Measurements from ENCODE around the gene SEPTIN14. TPM values are rescaled to one million over a fixed set of nuclear protein-coding genes. Genes with fewer than 3 reads are reported as not detected.
"Not testable (repeated sequence)": the region's sequence is repeated elsewhere in the genome, so short reads cannot be mapped to it uniquely, and the experiment has no call there.

The SEPTIN14 gene
- total RNA-seq, 3 donors from 2014 or later: not detected

DNA sequence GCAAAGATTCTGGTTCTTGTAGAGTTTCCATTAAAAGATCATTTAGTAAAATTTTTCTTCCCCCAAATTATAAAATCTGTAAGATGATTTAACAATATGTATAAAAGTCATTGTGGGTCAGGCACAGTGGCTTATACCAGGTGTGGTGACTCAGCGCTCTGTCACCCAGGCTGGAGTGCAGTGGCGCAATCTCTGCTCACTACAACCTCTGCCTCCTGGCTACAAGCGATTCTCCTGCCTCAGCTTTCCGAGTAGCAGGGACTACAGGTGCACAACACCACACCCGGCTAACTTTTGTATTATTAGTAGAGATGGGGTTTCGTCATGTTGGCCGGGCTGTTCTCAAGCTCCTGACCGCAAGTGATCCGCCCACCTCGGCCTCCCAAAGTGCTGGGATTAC lies 68.0 kb downstream of the SEPTIN14 start:
- no peak for DNase-seq (ENCODE audit: low spot score in 2 of 2)
- Histone ChIP-seq H3K4me1 (no peaks in the 10 kb centered on the region), H3K4me3 (no peak overlapping the region), H3K27ac (no peak overlapping the region), H3K9me3 (peaks cover 18 to 21% of the 10 kb centered on the region in 2 donors), H3K36me3 (no peaks in the 10 kb centered on the region), H3K27me3 (no peaks in the 10 kb centered on the region)
- TF ChIP-seq POLR2AphosphoS5 (IDR thresholded peaks at IDR 0.05): no peak
- TF ChIP-seq, protein P1, sequence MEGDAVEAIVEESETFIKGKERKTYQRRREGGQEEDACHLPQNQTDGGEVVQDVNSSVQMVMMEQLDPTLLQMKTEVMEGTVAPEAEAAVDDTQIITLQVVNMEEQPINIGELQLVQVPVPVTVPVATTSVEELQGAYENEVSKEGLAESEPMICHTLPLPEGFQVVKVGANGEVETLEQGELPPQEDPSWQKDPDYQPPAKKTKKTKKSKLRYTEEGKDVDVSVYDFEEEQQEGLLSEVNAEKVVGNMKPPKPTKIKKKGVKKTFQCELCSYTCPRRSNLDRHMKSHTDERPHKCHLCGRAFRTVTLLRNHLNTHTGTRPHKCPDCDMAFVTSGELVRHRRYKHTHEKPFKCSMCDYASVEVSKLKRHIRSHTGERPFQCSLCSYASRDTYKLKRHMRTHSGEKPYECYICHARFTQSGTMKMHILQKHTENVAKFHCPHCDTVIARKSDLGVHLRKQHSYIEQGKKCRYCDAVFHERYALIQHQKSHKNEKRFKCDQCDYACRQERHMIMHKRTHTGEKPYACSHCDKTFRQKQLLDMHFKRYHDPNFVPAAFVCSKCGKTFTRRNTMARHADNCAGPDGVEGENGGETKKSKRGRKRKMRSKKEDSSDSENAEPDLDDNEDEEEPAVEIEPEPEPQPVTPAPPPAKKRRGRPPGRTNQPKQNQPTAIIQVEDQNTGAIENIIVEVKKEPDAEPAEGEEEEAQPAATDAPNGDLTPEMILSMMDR (IDR thresholded peaks at IDR 0.05): no peak
- intact Hi-C loops (cut with DNase I; ENCODE audit: low total_unique reads): no loop called here

DNA sequence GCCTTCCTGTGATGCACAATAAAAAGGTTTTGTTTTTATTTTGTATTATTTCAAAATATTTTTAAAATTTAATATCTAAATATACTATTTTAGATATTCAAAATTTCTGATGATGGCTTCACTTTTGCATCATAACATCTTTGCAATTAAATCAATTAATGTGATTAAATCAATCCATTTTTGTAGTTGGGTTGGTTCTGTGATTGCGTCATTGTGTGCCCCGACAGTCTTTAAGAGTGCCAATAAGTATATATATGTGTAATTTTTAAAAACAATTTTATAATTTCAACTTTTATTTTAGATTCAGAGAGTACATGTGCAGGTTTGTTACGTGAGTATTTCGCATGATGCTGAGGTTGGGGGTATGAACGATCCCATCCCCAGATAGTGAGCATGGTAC lies 70.5 kb downstream of the SEPTIN14 start:
- H3K4me3 ChIP-seq: no peak overlapping the region
- DNase-seq (ENCODE audit: low spot score in 2 of 2): no peak
- H3K27ac ChIP-seq: no peak overlapping the region
- H3K9me3 ChIP-seq: peaks cover 5% of the 10 kb centered on the region in 2 donors
- TF ChIP-seq POLR2A (IDR thresholded peaks at IDR 0.05) (no peak), POLR2AphosphoS5 (IDR thresholded peaks at IDR 0.05) (no peak)
- TF ChIP-seq, protein P1 (IDR thresholded peaks at IDR 0.05): no peak
- intact Hi-C loops (cut with DNase I; ENCODE audit: low total_unique reads): no loop called here
- H3K36me3 ChIP-seq: no peaks in the 10 kb centered on the region
- no peaks in the 10 kb centered on the region for H3K4me1 ChIP-seq
- H3K27me3 ChIP-seq: no peaks in the 10 kb centered on the region

GRCh38 chr7:55787796-55788195 lies 74.8 kb downstream of the SEPTIN14 start:
- Histone ChIP-seq H3K4me1 (no peaks in the 10 kb centered on the region), H3K27me3 (no peaks in the 10 kb centered on the region), H3K27ac (no peak overlapping the region), H3K9me3 (no peaks in the 10 kb centered on the region), H3K36me3 (no peaks in the 10 kb centered on the region), H3K4me3 (no peak overlapping the region)
- no peak for DNase-seq (ENCODE audit: low spot score in 2 of 2)
- intact Hi-C loops (cut with DNase I; ENCODE audit: low total_unique reads): no loop called here
- TF ChIP-seq, protein P1 (IDR thresholded peaks at IDR 0.05): no peak
- TF ChIP-seq POLR2A (IDR thresholded peaks at IDR 0.05): no peak
- TF ChIP-seq POLR2AphosphoS5 (IDR thresholded peaks at IDR 0.05): no peak

GRCh38 chr7:55786901-55787300 lies 75.7 kb downstream of the SEPTIN14 start:
- intact Hi-C loops (cut with DNase I; ENCODE audit: low total_unique reads): no loop called here
- no peak for DNase-seq (ENCODE audit: low spot score in 2 of 2)
- Histone ChIP-seq H3K4me3 (no peak overlapping the region), H3K36me3 (no peaks in the 10 kb centered on the region), H3K9me3 (no peaks in the 10 kb centered on the region), H3K27ac (no peak overlapping the region), H3K27me3 (no peaks in the 10 kb centered on the region), H3K4me1 (no peaks in the 10 kb centered on the region)
- TF ChIP-seq POLR2AphosphoS5 (IDR thresholded peaks at IDR 0.05) (no peak), POLR2A (IDR thresholded peaks at IDR 0.05) (no peak)
- TF ChIP-seq, protein P1 (IDR thresholded peaks at IDR 0.05): no peak

DNA sequence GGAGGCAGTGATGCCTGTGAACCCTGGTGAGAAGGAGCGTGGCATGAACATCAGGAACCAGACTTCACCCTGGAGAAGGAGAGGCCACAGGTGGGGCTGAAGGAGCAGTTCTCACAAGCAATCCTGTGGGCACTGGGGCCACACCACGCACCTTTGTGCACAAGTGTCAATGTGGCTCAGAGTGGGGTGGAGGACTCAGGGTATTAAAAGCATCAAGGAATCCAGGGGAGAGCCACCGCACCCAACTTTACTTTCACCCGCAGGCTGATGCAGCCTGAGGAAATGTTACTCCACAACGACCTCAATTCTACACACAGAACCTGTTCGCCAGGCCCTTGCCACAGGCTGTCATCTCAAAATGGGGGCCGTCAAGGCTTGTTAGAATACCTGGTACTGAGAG lies 77.1 kb downstream of the SEPTIN14 start:
- H3K27me3 ChIP-seq; H3K4me3 ChIP-seq; intact Hi-C loops (cut with DNase I; ENCODE audit: low total_unique reads); DNase-seq (ENCODE audit: low spot score in 2 of 2); H3K9me3 ChIP-seq; H3K36me3 ChIP-seq; H3K4me1 ChIP-seq; H3K27ac ChIP-seq: not testable (repeated sequence)

GRCh38 chr7:55784151-55784550 lies 78.4 kb downstream of the SEPTIN14 start:
- Histone ChIP-seq H3K4me1 (no peaks in the 10 kb centered on the region), H3K36me3 (no peaks in the 10 kb centered on the region), H3K4me3 (no peak overlapping the region), H3K27me3 (no peaks in the 10 kb centered on the region), H3K27ac (no peak overlapping the region), H3K9me3 (no peaks in the 10 kb centered on the region)
- TF ChIP-seq, protein P1 (IDR thresholded peaks at IDR 0.05): no peak
- no peak for TF ChIP-seq POLR2AphosphoS5 (IDR thresholded peaks at IDR 0.05)
- TF ChIP-seq POLR2A (IDR thresholded peaks at IDR 0.05): no peak
- DNase-seq (ENCODE audit: low spot score in 2 of 2): no peak
- intact Hi-C loops (cut with DNase I; ENCODE audit: low total_unique reads): no loop called here
